Loucy (cell line): ENCODE data around the gene ADORA3.

ENCODE experiments used
- H2AFZ ChIP-seq: fragments of 200-600 bp; sonication (generic); 2 replicates; pipeline ENCODE4 v1.6.0; 2016; ENCODE audit warnings: antibody characterized with exemption, mild to moderate bottlenecking, low read length, moderate library complexity
- H3F3A ChIP-seq: fragments of 200-600 bp; 2 replicates; pipeline ENCODE4 v1.6.0; 2016; ENCODE audit warnings: antibody characterized with exemption, low read depth, mild to moderate bottlenecking
- H3K27me3 ChIP-seq: fragments of 200-600 bp; sonication (generic); 2 replicates; pipeline ENCODE4 v1.6.1; 2014; ENCODE audit warnings: low read length, mild to moderate bottlenecking; ENCODE audit not compliant: insufficient read depth, poor library complexity, severe bottlenecking
- H3K36me3 ChIP-seq: fragments of 200-600 bp; sonication (generic); 2 replicates; pipeline ENCODE4 v1.6.1; 2016; ENCODE audit warnings: low read length; ENCODE audit not compliant: insufficient read depth
- H3K4me1 ChIP-seq: fragments of 200-600 bp; sonication (generic); 2 replicates; pipeline ENCODE4 v1.5.1; 2014; ENCODE audit warnings: low read length, mild to moderate bottlenecking; ENCODE audit not compliant: insufficient read depth, poor library complexity, severe bottlenecking
- H3K4me2 ChIP-seq: fragments of 200-600 bp; sonication (generic); 2 replicates; pipeline ENCODE4 v1.6.0; 2014; ENCODE audit warnings: antibody characterized with exemption, low read length, low read depth, mild to moderate bottlenecking; ENCODE audit not compliant: poor library complexity, severe bottlenecking
- H3K4me3 ChIP-seq: fragments of 200-600 bp; sonication (generic); 2 replicates; pipeline ENCODE4 v1.5.1; 2014; ENCODE audit warnings: low read length, mild to moderate bottlenecking, mixed read lengths; ENCODE audit not compliant: poor library complexity, severe bottlenecking
- H3K79me2 ChIP-seq: fragments of 200-600 bp; sonication (generic); 2 replicates; pipeline ENCODE4 v1.6.1; 2014; ENCODE audit warnings: low read length; ENCODE audit not compliant: insufficient read depth
- H3K9ac ChIP-seq: fragments of 200-600 bp; sonication (generic); 2 replicates; pipeline ENCODE4 v1.6.0; 2014; ENCODE audit warnings: mild to moderate bottlenecking, low read depth, low read length, moderate library complexity; ENCODE audit not compliant: poor library complexity, severe bottlenecking
- H3K9me2 ChIP-seq: fragments of 200-600 bp; sonication (generic); replicated peaks from 2 replicates; pipeline ENCODE4 v1.6.1; 2016; ENCODE audit warnings: low read depth, low read length, mixed read lengths
- H3K9me3 ChIP-seq: fragments of 200-600 bp; sonication (generic); 2 replicates; pipeline ENCODE4 v1.6.1; 2014; ENCODE audit warnings: mild to moderate bottlenecking, antibody characterized with exemption, low read length, low read depth; ENCODE audit not compliant: insufficient read depth
- H4K20me1 ChIP-seq: fragments of 200-600 bp; sonication (generic); 2 replicates; pipeline ENCODE4 v1.6.0; 2014; ENCODE audit warnings: antibody characterized with exemption, low read length, mild to moderate bottlenecking; ENCODE audit not compliant: insufficient read depth, poor library complexity, severe bottlenecking
- EZH2phosphoT487 ChIP-seq: fragments of 200-600 bp; IDR thresholded peaks from 2 replicates; pipeline ENCODE4 v1.6.1; 2018; ENCODE audit warnings: antibody characterized with exemption, mild to moderate bottlenecking, moderate library complexity, borderline replicate concordance
- TF ChIP-seq, protein P1 (sequence below): fragments of 200-600 bp; sonication (generic); conservative IDR thresholded peaks from 2 replicates; pipeline ENCODE4 v1.5.1; 2014; ENCODE audit warnings: mild to moderate bottlenecking, antibody characterized with exemption, low read length

Gene ADORA3

DNA sequence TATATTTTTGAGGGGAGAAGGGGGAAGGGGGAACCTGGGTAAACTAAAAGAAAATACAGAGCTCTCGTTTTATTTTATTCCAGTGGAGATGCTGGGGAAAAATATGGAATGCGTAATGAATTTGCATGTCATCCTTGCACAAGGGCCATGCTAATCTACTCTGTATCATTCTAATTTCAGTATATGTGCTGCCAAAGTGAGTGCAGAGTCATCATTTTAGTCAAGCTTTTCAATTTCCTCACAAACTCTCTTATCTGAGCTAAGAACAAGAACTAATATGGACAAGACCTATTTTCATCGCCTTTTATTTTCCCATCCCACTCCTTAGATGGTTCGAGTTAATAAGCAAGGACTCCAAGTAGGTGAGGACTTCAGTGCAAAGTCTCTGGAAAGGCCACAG lies 13.2 kb downstream of the ADORA3 start:
- no peak overlapping the region for H2AFZ ChIP-seq
- no peaks in the 10 kb centered on the region for H3K9me3 ChIP-seq
- no peaks in the 10 kb centered on the region for H4K20me1 ChIP-seq
- no peak overlapping the region for H3K9ac ChIP-seq
- H3K4me1 ChIP-seq, result no peaks in the 10 kb centered on the region
- H3F3A ChIP-seq, result no peaks in the 10 kb centered on the region
- no peak overlapping the region for H3K4me3 ChIP-seq
- no peaks in the 10 kb centered on the region for H3K9me2 ChIP-seq
- H3K79me2 ChIP-seq, result no peaks in the 10 kb centered on the region
- H3K27me3 ChIP-seq, result no peaks in the 10 kb centered on the region
- H3K36me3 ChIP-seq, result no peaks in the 10 kb centered on the region
- no peak overlapping the region for H3K4me2 ChIP-seq
- TF ChIP-seq, protein P1, sequence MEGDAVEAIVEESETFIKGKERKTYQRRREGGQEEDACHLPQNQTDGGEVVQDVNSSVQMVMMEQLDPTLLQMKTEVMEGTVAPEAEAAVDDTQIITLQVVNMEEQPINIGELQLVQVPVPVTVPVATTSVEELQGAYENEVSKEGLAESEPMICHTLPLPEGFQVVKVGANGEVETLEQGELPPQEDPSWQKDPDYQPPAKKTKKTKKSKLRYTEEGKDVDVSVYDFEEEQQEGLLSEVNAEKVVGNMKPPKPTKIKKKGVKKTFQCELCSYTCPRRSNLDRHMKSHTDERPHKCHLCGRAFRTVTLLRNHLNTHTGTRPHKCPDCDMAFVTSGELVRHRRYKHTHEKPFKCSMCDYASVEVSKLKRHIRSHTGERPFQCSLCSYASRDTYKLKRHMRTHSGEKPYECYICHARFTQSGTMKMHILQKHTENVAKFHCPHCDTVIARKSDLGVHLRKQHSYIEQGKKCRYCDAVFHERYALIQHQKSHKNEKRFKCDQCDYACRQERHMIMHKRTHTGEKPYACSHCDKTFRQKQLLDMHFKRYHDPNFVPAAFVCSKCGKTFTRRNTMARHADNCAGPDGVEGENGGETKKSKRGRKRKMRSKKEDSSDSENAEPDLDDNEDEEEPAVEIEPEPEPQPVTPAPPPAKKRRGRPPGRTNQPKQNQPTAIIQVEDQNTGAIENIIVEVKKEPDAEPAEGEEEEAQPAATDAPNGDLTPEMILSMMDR, result no peak
- no peak for TF ChIP-seq EZH2phosphoT487

DNA sequence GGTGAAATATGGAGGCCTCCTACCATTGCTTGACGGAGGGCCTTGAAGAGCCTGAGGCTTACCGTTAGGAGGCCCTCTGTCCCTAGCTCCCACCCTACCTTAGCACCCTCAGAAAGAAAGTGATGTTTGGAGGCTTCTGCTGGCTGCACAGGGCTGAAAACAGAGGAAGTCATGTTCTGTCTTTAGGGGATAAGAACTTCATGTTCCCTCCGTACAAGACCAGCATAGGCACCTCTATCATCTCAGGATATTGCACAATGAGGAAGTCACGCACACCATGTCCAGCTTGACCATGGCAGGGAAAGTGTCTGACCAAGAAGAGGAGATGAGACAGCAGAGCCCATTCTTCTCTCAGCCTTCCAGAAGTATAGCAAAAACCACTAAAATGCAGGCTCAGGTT lies 13.8 kb downstream of the ADORA3 start:
- H3K4me2 ChIP-seq, result no peak overlapping the region
- H2AFZ ChIP-seq, result no peak overlapping the region
- H3K36me3 ChIP-seq, result no peaks in the 10 kb centered on the region
- TF ChIP-seq EZH2phosphoT487, result no peak
- TF ChIP-seq, protein P1, result no peak
- H4K20me1 ChIP-seq, result no peaks in the 10 kb centered on the region
- no peaks in the 10 kb centered on the region for H3K79me2 ChIP-seq
- no peak overlapping the region for H3K4me3 ChIP-seq
- H3K9ac ChIP-seq, result no peak overlapping the region
- H3K27me3 ChIP-seq, result no peaks in the 10 kb centered on the region
- no peaks in the 10 kb centered on the region for H3F3A ChIP-seq
- H3K9me3 ChIP-seq, result no peaks in the 10 kb centered on the region
- H3K9me2 ChIP-seq, result no peaks in the 10 kb centered on the region
- H3K4me1 ChIP-seq, result no peaks in the 10 kb centered on the region

DNA sequence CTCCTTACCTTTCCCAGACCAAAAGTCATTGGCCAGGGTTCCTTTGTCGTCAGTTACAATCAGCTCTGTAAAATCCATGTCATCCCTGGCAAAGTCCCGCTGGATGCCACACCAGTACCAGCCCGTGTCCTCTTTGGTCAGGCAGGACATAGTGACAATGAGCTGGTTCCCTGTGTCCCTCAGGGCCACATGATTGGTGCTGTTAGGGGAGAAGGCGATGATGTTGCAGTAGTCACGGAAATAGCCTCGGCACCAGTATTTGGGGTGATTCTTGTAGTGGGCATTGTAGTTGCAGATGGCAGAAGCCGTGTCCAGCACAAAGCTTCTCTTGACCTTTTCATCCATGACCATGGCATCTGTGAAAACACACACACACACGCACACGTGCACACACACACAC lies 14.8 kb downstream of the ADORA3 start:
- H4K20me1 ChIP-seq, result no peaks in the 10 kb centered on the region
- no peaks in the 10 kb centered on the region for H3K9me3 ChIP-seq
- H3K36me3 ChIP-seq, result no peaks in the 10 kb centered on the region

More for the DNA sequence above, 14.8 kb downstream of the ADORA3 start:
- TF ChIP-seq EZH2phosphoT487, result no peak
- TF ChIP-seq, protein P1, result no peak
- H3K79me2 ChIP-seq, result no peaks in the 10 kb centered on the region
- H3K4me1 ChIP-seq, result no peaks in the 10 kb centered on the region
- no peak overlapping the region for H3K4me3 ChIP-seq
- H2AFZ ChIP-seq, result no peak overlapping the region
- no peak overlapping the region for H3K4me2 ChIP-seq
- no peaks in the 10 kb centered on the region for H3K9me2 ChIP-seq
- no peak overlapping the region for H3K9ac ChIP-seq
- no peaks in the 10 kb centered on the region for H3K27me3 ChIP-seq
- no peaks in the 10 kb centered on the region for H3F3A ChIP-seq
